ENCODE measurements around the gene HSPG2. TPM values are rescaled to one million over a fixed set of nuclear protein-coding genes. Genes with fewer than 3 reads are reported as not detected.

HSPG2 gene
- total and polyA plus RNA-seq, 10 of the 15 experiments (the other 5 are each of a cell fraction or from before 2014, with no cell fraction given), result 0.30 to 3.4 (median 0.73) TPM; not detected in 2

DNA sequence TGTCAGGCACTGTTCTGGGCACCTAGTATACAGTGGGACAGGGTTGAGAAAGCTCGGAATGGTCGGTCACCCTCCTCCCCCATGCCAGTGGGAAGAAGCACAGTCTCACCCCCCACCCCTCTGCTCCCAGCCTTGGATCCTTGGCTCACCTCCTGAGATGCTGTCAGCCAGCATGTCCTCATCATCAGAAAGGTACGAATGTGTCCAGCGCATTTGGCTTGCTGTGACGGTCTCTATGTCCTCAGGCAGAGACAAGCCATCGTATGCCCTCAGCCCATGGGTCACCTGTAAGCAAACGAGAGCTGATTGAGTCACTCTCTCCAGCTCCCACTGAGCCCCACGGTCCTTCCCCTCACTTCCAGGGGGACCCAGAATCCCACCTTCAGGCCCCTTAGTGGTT lies 41.1 kb downstream of the HSPG2 start:
- no peak for TF ChIP-seq SKIL (IDR thresholded peaks at IDR 0.05; ENCODE audit: low read depth, poor library complexity, severe bottlenecking)
- TF ChIP-seq BHLHE40 (IDR thresholded peaks at IDR 0.05; ENCODE audit: borderline replicate concordance in 1 of 2, low read depth in 2 of 2, low read length in 1 of 2), result no peak
- no peak for TF ChIP-seq TAF1 (IDR thresholded peaks at IDR 0.05; ENCODE audit: borderline replicate concordance, low read depth, low read length)
- TF ChIP-seq RB1 (IDR thresholded peaks at IDR 0.05; ENCODE audit: borderline replicate concordance), result no peak
- no peak for TF ChIP-seq SIN3A (IDR thresholded peaks at IDR 0.05; ENCODE audit: low read depth, low read length)
- TF ChIP-seq NR2C1 (IDR thresholded peaks at IDR 0.05), result no peak
- no peak for TF ChIP-seq FOXK2 (IDR thresholded peaks at IDR 0.05)
- no peak for TF ChIP-seq ASH2L (IDR thresholded peaks at IDR 0.05; ENCODE audit: borderline replicate concordance, low read depth)
- TF ChIP-seq CREM (IDR thresholded peaks at IDR 0.05; ENCODE audit: low read depth), result no peak
- TF ChIP-seq MXI1 (IDR thresholded peaks at IDR 0.05; ENCODE audit: low read depth, low read length), result no peak
- TF ChIP-seq SMAD1 (IDR thresholded peaks at IDR 0.05; ENCODE audit: low read depth, partially characterized antibody), result no peak
- no peak for TF ChIP-seq EP300 (IDR thresholded peaks at IDR 0.05; ENCODE audit: borderline replicate concordance in 1 of 2, control insufficient read depth in 1 of 2, low read depth in 2 of 2, low read length in 2 of 2)
- no peak for TF ChIP-seq KDM1A (IDR thresholded peaks at IDR 0.05; ENCODE audit: borderline replicate concordance)
- no peak for TF ChIP-seq E2F4 (IDR thresholded peaks at IDR 0.05; ENCODE audit: low read depth, low read length)
- TF ChIP-seq CHD1 (IDR thresholded peaks at IDR 0.05; ENCODE audit: low read depth, low read length), result no peak
- TF ChIP-seq RELA (IDR thresholded peaks at IDR 0.05; ENCODE audit: borderline replicate concordance, partially characterized antibody), result no peak
- no peak for TF ChIP-seq MTA2 (IDR thresholded peaks at IDR 0.05; ENCODE audit: low read depth)
- in situ Hi-C loops (cut with MboI), result no loop called here
- intact Hi-C loops (cut with micrococcal nuclease; ENCODE audit: unreplicated experiment), result no loop called here
- Histone ChIP-seq H4K20me1 (ENCODE audit: control insufficient read depth, insufficient read depth) (no peaks in the 10 kb centered on the region), H3K9ac (ENCODE audit: control insufficient read depth, insufficient read depth, low read length) (no peak overlapping the region), H3K27me3 (replicated peaks in 1 of 2; ENCODE audit: control insufficient read depth in 2 of 2, insufficient read depth in 2 of 2, low read length in 1 of 2) (no peaks in the 10 kb centered on the region; a peak in 1 of 4 replicates), H3K27ac (ENCODE audit: control insufficient read depth, insufficient read depth) (no peak overlapping the region), H3K4me3 (no peak overlapping the region), H3K79me2 (ENCODE audit: control insufficient read depth, insufficient read depth, low read length) (no peaks in the 10 kb centered on the region), H2AFZ (ENCODE audit: control insufficient read depth, low read depth, low read length) (no peak overlapping the region), H3K36me3 (ENCODE audit: control insufficient read depth in 2 of 2, insufficient read depth in 2 of 2, low read length in 1 of 2) (no peaks in the 10 kb centered on the region), H3K9me3 (replicated peaks; ENCODE audit: control insufficient read depth, insufficient read depth, low read length) (no peaks in the 10 kb centered on the region), H3K4me1 (ENCODE audit: control insufficient read depth, insufficient read depth, low read length) (no peaks in the 10 kb centered on the region), H3K4me2 (ENCODE audit: control insufficient read depth, insufficient read depth) (no peak overlapping the region)
- POLR2A ChIA-PET, result no interaction called here
- FAIRE-seq, result no peak
- CTCF ChIA-PET, result interaction anchor here (1.2 to 1.3 kb wide), 2 partner anchors 14 to 127 kb away, joined by 3 read pairs; no protein-coding TSS in a partner anchor
- no peak for ATAC-seq
- RAD21 ChIA-PET (ENCODE audit: unreplicated experiment), result no interaction called here
- DNase-seq (ENCODE audit: low read depth, low spot score), result no peak
- 30% methylated on average over 8 of the region's 8 CpGs for WGBS (ENCODE audit: insufficient coverage, insufficient replicate concordance, low lambda C conversion rate, missing lambda C conversion rate)
- SMC1A ChIA-PET (ENCODE audit: uncharacterized antibody, unreplicated experiment), result interaction anchor here (0.7 to 1.0 kb wide), 2 partner anchors 17 to 134 kb away, joined by 3 read pairs; no protein-coding TSS in a partner anchor
- no TSS peak for BruUV-seq (replicated peaks)

Data from GM12878 (cell line).